ENCODE data around the gene SAMD10.

GRCh38 chr20:63953764-63954429 lies 25.5 kb downstream of the SAMD10 start:
- TF ChIP-seq POLR2AphosphoS5 (IDR thresholded peaks at IDR 0.05), result no peak
- TF ChIP-seq, protein P1, sequence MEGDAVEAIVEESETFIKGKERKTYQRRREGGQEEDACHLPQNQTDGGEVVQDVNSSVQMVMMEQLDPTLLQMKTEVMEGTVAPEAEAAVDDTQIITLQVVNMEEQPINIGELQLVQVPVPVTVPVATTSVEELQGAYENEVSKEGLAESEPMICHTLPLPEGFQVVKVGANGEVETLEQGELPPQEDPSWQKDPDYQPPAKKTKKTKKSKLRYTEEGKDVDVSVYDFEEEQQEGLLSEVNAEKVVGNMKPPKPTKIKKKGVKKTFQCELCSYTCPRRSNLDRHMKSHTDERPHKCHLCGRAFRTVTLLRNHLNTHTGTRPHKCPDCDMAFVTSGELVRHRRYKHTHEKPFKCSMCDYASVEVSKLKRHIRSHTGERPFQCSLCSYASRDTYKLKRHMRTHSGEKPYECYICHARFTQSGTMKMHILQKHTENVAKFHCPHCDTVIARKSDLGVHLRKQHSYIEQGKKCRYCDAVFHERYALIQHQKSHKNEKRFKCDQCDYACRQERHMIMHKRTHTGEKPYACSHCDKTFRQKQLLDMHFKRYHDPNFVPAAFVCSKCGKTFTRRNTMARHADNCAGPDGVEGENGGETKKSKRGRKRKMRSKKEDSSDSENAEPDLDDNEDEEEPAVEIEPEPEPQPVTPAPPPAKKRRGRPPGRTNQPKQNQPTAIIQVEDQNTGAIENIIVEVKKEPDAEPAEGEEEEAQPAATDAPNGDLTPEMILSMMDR (IDR thresholded peaks at IDR 0.05), result no peak
- TF ChIP-seq POLR2A (IDR thresholded peaks at IDR 0.05), result no peak
- TF ChIP-seq EP300 (IDR thresholded peaks at IDR 0.05), result no peak
